HG03439 (cell line): Measurements from ENCODE around the gene PYGM.
A peak's percentile ranks its signal among the peaks of the same experiment; 100 is the strongest.

Experiments used
- ATAC-seq: cut with Tn5 transposase; IDR thresholded peaks from one replicate; pipeline ENCODE4 v1.9.1; 2021; ENCODE audit warnings: mild to moderate bottlenecking, moderate library complexity; ENCODE audit not compliant: unreplicated experiment

PYGM gene

GRCh38 chr11:64741375-64742086 is 18.2 kb downstream of the PYGM start:
- ATAC-seq = no peak

- ATAC-seq = no peak
These were observed 19.9 kb downstream of the PYGM start for GRCh38 chr11:64739871-64740270.

- ATAC-seq = no peak
These were observed 23.1 kb downstream of the PYGM start for GRCh38 chr11:64736654-64737053.

DNA sequence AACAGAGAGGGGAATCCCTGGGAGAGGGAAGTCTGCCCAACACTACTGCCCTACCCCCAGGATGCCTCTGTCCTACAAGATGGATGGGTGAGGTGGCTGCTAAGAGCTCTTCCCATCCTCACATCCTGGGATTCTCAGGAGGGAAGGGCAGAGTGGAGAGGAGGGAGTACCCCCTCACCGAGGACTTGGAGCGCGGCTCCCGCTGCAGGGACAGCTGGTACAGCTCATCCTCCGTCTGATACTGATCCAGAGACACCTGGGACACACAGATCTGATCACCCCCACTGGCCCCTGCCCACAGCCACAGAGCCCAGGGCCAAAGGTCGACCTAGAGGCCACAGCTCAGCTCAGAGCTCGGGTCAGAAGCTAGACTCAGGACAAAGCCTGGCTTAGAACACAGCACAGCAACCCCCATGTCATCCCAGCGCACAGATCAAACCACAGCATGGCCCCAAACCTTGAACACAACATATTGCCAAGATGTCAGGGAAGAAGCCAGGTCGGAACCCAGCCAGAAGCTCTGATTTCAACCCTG is 24.0 kb downstream of the PYGM start:
- no peak for ATAC-seq

DNA sequence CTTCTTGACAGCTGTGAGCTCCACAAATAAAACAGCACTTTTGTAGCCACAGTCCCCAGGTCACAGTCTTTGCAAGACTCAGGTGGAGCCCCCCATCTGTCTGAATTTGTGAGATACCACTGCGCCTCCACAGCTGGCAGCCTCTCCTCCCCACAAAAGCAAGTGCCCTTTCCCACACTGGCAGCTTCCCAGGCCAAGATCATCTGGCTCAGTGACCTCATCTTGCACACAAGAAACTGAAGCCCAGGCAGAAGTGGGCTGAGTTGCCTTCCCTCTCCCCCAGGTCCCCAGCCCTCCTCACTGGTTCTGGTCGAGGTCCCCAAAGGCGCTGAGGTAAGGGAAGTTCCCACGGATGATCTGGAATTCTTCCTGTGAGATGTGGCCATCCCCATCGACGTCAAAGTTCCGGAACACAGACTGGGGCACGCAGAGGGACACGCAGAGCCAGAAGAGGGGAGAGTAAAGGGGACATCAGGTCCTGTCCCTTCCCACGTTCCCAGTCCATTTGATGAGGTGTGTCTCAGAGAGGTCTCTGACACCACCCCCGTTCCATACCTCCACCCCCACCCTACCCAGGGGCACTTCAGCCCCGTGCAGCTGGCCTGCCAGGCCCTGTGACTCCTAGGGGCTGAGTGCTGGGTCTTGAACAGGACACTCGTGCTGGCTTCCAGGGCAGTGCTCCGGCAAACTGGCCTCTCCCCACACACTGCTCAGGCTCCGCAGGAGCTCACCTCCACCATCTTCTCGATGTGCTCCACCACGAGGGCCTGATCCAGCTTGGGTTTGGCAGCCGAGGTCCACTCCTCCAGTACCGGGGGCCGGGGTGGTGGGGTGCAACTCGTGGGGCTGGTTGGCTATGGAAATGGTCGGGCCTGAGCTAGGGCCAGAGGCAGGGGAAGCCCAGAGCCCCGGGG is 24.7 kb downstream of the PYGM start:
- ATAC-seq = no peak

DNA sequence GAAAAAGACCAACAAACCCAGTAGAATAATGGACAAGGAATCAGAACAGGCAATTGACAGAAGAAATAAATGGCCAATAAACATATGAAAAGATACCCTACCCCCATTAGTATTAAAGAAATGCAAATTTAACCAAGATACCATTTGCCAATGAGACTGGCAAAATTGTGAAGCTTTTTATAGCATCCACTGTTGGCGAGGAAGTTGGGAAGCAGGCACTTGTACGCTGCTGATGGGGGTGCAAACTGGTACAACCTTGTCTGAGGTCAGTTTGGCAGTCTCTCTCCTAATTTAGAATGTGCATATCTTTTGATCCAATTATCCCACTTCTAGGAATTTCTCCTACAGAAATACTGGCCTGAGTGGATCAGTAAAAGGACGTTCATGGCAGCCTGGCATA is 28.2 kb downstream of the PYGM start:
- no peak for ATAC-seq

GRCh38 chr11:64729851-64730382 is 29.9 kb downstream of the PYGM start:
- no peak for ATAC-seq

- no peak for ATAC-seq
These were observed 30.9 kb downstream of the PYGM start for GRCh38 chr11:64728757-64729365.

DNA sequence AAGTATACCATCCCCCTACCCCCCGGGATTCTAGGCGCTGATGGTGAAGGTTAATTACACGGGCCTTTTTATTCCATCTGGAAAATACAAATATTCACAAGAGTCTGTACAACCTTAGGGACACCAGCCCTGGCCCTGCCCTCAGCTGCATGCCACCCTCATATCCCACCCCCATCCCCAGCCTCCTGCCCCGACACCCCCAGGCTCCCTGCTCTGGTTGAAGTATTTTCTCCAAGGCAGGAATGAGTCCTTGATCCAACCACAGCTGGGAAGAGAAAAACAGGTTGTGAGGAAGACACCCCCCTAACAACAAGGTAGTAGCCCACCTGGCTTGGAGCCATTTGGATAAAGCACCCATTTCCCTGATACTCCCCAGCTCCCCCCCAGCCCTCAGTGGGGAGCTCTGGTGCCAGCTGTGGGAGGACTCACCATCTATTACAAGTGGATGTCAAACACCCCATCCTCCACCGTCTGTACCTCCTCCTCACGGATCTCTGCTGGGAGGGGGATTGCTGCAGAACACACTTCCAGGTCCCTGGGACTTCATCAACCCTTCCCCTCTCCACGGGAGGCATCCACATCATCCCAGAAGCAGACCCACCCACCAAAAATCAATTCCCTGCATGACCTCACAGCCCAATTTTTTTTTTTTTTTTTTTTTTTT is 32.8 kb downstream of the PYGM start:
- no peak for ATAC-seq

DNA sequence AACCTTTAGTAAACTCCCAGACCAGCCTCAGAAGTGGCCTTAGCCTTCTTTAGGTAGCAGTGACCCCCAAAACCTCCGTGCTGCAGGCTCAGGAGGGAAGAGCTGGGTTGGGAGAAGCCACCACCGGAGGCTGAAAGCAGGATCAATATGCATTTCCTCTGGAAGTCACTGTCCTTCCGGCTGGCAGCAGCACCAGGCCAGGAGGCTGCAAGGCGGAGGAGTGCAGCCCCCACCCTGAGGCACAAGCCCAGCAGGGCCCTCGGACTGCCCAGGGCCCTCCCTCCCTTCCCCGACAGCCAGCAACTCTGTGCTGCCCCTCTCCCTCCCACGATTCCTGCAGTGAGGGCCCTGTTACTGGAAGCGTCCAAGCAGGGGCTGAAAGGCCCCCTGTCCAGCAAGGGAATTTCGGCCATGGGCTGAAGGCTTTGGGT is 33.5 kb downstream of the PYGM start:
- ATAC-seq = no peak

- no peak for ATAC-seq
These were observed 34.8 kb downstream of the PYGM start for GRCh38 chr11:64724863-64725532.

DNA sequence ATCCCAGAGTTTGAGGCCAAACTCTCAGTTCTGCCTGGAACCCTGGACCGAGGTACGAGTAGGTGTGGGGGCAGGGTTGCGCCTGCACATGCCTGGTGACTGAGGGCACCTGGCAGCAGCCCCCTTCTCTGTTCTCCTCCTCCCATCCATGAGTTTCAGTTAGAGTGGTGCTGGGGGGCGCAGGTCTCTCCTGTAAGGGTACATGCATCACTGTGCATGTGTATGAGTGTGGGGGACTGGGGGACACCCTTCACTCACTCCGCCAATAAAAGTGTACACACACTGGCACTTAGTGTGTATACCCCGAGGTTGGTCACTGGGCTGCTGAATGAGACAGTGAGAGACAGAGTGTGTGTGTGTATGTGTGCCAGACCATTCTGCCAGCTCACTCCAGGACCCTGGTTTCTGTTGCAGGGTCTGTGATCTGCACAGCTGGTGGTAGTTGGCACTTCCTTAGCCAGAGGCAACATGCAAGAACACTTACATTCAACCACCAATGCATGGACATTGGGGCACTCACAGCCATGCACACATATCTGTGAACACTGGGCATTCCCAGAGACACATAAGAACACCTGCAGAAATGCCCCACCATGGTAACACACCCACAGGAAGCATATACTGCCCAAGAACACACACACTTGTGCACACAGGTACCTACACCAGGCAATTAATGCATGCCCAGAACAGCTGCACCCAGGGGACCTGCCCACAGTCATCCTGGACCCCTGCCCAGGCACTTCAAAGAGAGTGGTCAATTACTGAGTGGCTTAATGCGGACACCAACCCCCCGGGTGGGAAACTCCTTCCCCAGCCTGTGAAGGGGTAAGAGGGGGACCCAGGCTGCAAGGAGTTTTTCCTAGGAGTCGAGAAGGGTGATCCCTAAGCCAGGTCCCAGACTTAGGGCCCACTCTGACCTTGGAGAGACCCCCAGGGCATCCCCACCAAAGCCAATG is 35.6 kb downstream of the PYGM start:
- ATAC-seq = no peak

DNA sequence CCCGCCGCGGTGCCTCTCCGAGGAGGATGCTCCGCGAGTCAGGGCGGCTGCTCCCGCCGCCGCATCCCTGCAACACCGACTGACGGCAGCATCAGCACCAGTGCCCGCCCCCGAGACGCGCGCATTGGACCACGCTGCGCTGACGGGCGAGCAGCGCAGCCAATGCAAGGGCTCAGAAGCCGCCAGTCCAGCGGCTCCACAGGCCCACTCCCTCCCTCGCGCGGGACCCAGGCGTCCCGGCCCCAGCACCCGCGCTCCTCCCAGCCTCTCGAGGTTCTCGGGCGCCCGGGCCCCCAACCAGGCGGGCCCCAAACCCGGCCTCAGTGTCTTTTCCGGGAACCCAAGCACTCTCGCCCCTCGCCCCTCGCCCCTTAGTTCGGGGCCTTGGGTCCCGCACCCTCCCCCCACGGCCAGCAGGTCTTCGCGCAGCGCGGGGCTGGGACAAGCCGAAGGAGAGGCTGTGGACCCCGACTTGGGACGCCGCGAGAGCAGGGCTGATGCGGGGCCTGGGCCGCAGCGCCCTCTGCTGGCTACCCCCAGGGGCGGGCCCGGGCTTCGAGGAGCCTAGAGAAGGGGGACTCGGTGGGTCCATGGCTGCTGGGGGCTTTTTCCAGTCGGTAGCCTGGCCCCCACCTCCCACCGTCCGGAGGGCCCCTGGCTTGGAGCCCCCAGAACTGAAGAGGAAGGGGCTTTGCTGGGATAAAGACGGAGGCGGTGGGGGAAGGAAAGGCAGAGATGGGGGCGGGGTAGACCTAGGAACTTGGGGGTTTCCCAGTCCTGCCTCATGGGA is 36.5 kb downstream of the PYGM start, which contains the start of gene NRXN2:
TSS of gene NRXN2 (minus strand) at position 81 of the 790 bp plus-strand sequence. CDS start 9,498 bp downstream, outside the sequence.
- peak; percentile 85 for ATAC-seq

GRCh38 chr11:64722141-64723065 is 37.4 kb downstream of the PYGM start:
- no peak for ATAC-seq

GRCh38 chr11:64721359-64721699 is 38.4 kb downstream of the PYGM start:
- ATAC-seq = no peak

DNA sequence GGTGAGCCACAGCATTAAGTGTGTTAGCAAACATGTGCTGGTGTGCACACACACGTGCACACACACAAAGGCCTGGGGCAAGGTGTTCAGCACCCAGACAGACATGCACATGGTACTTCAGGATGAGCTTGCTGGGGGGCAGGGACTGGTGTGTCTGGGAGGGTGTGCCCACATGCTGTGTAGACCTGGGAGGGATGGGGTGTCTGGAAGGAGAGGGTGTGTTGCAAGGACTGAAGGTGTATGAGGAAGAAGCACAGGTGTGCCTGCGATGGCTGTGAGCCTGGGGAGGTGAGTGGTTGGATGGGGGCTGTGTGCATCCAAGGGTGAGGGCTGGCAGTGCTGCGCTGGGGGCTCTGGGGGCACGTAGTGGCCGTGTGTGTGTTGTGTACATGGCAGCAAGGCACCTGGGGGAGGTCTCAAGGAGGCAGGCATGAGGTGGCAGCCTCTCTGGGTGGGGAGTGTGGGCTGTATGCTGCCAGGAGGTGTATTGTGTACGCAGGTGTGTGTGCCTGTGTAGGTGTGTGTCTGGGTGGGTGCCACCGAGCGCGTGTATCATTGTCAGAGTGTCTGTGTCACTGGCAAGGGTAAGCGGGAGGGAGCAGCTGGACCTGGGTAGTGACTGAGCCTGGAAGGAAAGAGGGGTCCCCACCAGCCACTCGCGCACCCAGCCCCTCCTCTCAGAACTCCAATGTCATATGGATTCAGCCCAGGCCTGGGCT is 39.0 kb downstream of the PYGM start:
- ATAC-seq = no peak
